ENCODE data around the gene TXK. TPM values are rescaled to one million over a fixed set of nuclear protein-coding genes. Genes with fewer than 3 reads are reported as not detected.

TXK gene
- total RNA-seq, 3 donors from 2014 or later, result 1.6 to 3.4 (median 3.2) TPM

- Histone ChIP-seq H3K27ac (no peak overlapping the region), H3K36me3 (no peaks in the 10 kb centered on the region), H3K9me3 (no peaks in the 10 kb centered on the region), H3K4me3 (no peak overlapping the region), H3K4me1 (no peaks in the 10 kb centered on the region), H3K27me3 (peaks cover 0 to 5% of the 10 kb centered on the region in 2 donors)
- intact Hi-C loops (cut with DNase I; ENCODE audit: low total_unique reads), result no loop called here
- no peak for TF ChIP-seq POLR2AphosphoS5 (IDR thresholded peaks at IDR 0.05)
- TF ChIP-seq CTCF (IDR thresholded peaks at IDR 0.05), result no peak
- TF ChIP-seq POLR2A (IDR thresholded peaks at IDR 0.05), result no peak
- DNase-seq (ENCODE audit: low spot score in 2 of 2), result no peak
These were observed 86.6 kb downstream of the TXK start for GRCh38 chr4:48047421-48047844.

GRCh38 chr4:48046059-48046458 lies 88.0 kb downstream of the TXK start:
- intact Hi-C loops (cut with DNase I; ENCODE audit: low total_unique reads), result no loop called here
- TF ChIP-seq POLR2A (IDR thresholded peaks at IDR 0.05) (no peak), POLR2AphosphoS5 (IDR thresholded peaks at IDR 0.05) (no peak), CTCF (IDR thresholded peaks at IDR 0.05) (no peak)
- Histone ChIP-seq H3K36me3 (no peaks in the 10 kb centered on the region), H3K9me3 (no peaks in the 10 kb centered on the region), H3K27me3 (peaks cover 0 to 5% of the 10 kb centered on the region in 2 donors), H3K27ac (no peak overlapping the region), H3K4me3 (no peak overlapping the region), H3K4me1 (no peaks in the 10 kb centered on the region)
- no peak for DNase-seq (ENCODE audit: low spot score in 2 of 2)

GRCh38 chr4:48044298-48044697 lies 89.8 kb downstream of the TXK start:
- H3K27ac ChIP-seq, result no peak overlapping the region
- peaks cover 0 to 5% of the 10 kb centered on the region in 2 donors for H3K27me3 ChIP-seq
- H3K4me3 ChIP-seq, result no peak overlapping the region
- H3K36me3 ChIP-seq, result no peaks in the 10 kb centered on the region
- no peaks in the 10 kb centered on the region for H3K9me3 ChIP-seq
- TF ChIP-seq POLR2AphosphoS5 (IDR thresholded peaks at IDR 0.05) (no peak), CTCF (IDR thresholded peaks at IDR 0.05) (no peak), POLR2A (IDR thresholded peaks at IDR 0.05) (no peak)
- no peaks in the 10 kb centered on the region for H3K4me1 ChIP-seq
- no peak for DNase-seq (ENCODE audit: low spot score in 2 of 2)
- intact Hi-C loops (cut with DNase I; ENCODE audit: low total_unique reads), result no loop called here

GRCh38 chr4:48043504-48043903 lies 90.5 kb downstream of the TXK start:
- TF ChIP-seq CTCF (IDR thresholded peaks at IDR 0.05) (no peak), POLR2A (IDR thresholded peaks at IDR 0.05) (no peak), POLR2AphosphoS5 (IDR thresholded peaks at IDR 0.05) (no peak)
- no peak overlapping the region for H3K4me3 ChIP-seq
- no peak for DNase-seq (ENCODE audit: low spot score in 2 of 2)
- peaks cover 0 to 5% of the 10 kb centered on the region in 2 donors for H3K27me3 ChIP-seq
- no peaks in the 10 kb centered on the region for H3K4me1 ChIP-seq
- no peak overlapping the region for H3K27ac ChIP-seq
- no peaks in the 10 kb centered on the region for H3K9me3 ChIP-seq
- intact Hi-C loops (cut with DNase I; ENCODE audit: low total_unique reads), result no loop called here
- no peaks in the 10 kb centered on the region for H3K36me3 ChIP-seq

GRCh38 chr4:48042979-48043461 lies 91.0 kb downstream of the TXK start:
- no peak for TF ChIP-seq POLR2A (IDR thresholded peaks at IDR 0.05)
- no peak for TF ChIP-seq POLR2AphosphoS5 (IDR thresholded peaks at IDR 0.05)
- TF ChIP-seq CTCF (IDR thresholded peaks at IDR 0.05), result no peak
- Histone ChIP-seq H3K4me1 (no peaks in the 10 kb centered on the region), H3K27me3 (peaks cover 0 to 5% of the 10 kb centered on the region in 2 donors), H3K36me3 (no peaks in the 10 kb centered on the region), H3K4me3 (no peak overlapping the region), H3K9me3 (no peaks in the 10 kb centered on the region), H3K27ac (no peak overlapping the region)
- DNase-seq (ENCODE audit: low spot score in 2 of 2), result no peak
- intact Hi-C loops (cut with DNase I; ENCODE audit: low total_unique reads), result no loop called here
